Ramos (cell line): ENCODE results near the gene RELN.
"Not testable (repeated sequence)": the region's sequence is repeated elsewhere in the genome, so short reads cannot be mapped to it uniquely, and the experiment has no call there.

Experiments used
- in situ Hi-C: fragments of 300-500 bp; cut with MboI; formaldehyde crosslinking; loops from one replicate; pipeline ENCODE4 v1.14.3; 2022; ENCODE audit warnings: low sequenced_read_pairs; ENCODE audit not compliant: unreplicated experiment

Gene RELN

GRCh38 chr7:103989200-103989784, at the start of gene RELN:
TSS of gene RELN (minus strand) at chr7:103989658. CDS start at chr7:103989356, 302 bp downstream.
- in situ Hi-C loops, result no loop called here

GRCh38 chr7:104038136-104038535, 48.7 kb upstream of the RELN start:
- in situ Hi-C loops, result no loop called here

- in situ Hi-C loops, result not testable (repeated sequence)
Observed at GRCh38 chr7:104036889-104037288, 47.4 kb upstream of the RELN start.

- in situ Hi-C loops, result no loop called here
Observed at GRCh38 chr7:104035351-104035750, 45.9 kb upstream of the RELN start.

GRCh38 chr7:104034679-104035078, 45.2 kb upstream of the RELN start:
- in situ Hi-C loops, result no loop called here

- in situ Hi-C loops, result no loop called here
Observed at GRCh38 chr7:104033837-104034236, 44.4 kb upstream of the RELN start.

- in situ Hi-C loops, result no loop called here
Observed at GRCh38 chr7:104032486-104032885, 43.0 kb upstream of the RELN start.

GRCh38 chr7:104029765-104030164, 40.3 kb upstream of the RELN start:
- in situ Hi-C loops, result no loop called here

- in situ Hi-C loops, result no loop called here
Observed at GRCh38 chr7:104024632-104025031, 35.2 kb upstream of the RELN start.

GRCh38 chr7:104023100-104023499, 33.6 kb upstream of the RELN start:
- in situ Hi-C loops, result no loop called here

- in situ Hi-C loops, result no loop called here
Observed at GRCh38 chr7:104018425-104018824, 29.0 kb upstream of the RELN start.

GRCh38 chr7:104017001-104017400, 27.5 kb upstream of the RELN start:
- in situ Hi-C loops, result no loop called here

- in situ Hi-C loops, result no loop called here
Observed at GRCh38 chr7:104012835-104013234, 23.4 kb upstream of the RELN start.

GRCh38 chr7:104011829-104012228, 22.4 kb upstream of the RELN start:
- in situ Hi-C loops, result no loop called here

- in situ Hi-C loops, result no loop called here
Observed at GRCh38 chr7:104010052-104010909, 20.8 kb upstream of the RELN start.

GRCh38 chr7:104008107-104008506, 18.6 kb upstream of the RELN start:
- in situ Hi-C loops, result no loop called here

GRCh38 chr7:104007614-104008013, 18.2 kb upstream of the RELN start:
- in situ Hi-C loops, result no loop called here

- in situ Hi-C loops, result no loop called here
Observed at GRCh38 chr7:104005197-104005596, 15.7 kb upstream of the RELN start.

GRCh38 chr7:103996639-103997038, 7.2 kb upstream of the RELN start:
- in situ Hi-C loops, result no loop called here

- in situ Hi-C loops, result no loop called here
Observed at GRCh38 chr7:103996017-103996551, 6.6 kb upstream of the RELN start.

GRCh38 chr7:103995554-103995953, 6.1 kb upstream of the RELN start:
- in situ Hi-C loops, result no loop called here

GRCh38 chr7:103993551-103993950, 4.1 kb upstream of the RELN start:
- in situ Hi-C loops, result no loop called here
